ENCODE results near the gene PAIP2. TPM values are rescaled to one million over a fixed set of nuclear protein-coding genes. Genes with fewer than 3 reads are reported as not detected.
"Not testable (repeated sequence)": the region's sequence is repeated elsewhere in the genome, so short reads cannot be mapped to it uniquely, and the experiment has no call there.

Gene PAIP2
- total and polyA plus RNA-seq, 11 donors = 93.2 to 154 (median 132) TPM

DNA sequence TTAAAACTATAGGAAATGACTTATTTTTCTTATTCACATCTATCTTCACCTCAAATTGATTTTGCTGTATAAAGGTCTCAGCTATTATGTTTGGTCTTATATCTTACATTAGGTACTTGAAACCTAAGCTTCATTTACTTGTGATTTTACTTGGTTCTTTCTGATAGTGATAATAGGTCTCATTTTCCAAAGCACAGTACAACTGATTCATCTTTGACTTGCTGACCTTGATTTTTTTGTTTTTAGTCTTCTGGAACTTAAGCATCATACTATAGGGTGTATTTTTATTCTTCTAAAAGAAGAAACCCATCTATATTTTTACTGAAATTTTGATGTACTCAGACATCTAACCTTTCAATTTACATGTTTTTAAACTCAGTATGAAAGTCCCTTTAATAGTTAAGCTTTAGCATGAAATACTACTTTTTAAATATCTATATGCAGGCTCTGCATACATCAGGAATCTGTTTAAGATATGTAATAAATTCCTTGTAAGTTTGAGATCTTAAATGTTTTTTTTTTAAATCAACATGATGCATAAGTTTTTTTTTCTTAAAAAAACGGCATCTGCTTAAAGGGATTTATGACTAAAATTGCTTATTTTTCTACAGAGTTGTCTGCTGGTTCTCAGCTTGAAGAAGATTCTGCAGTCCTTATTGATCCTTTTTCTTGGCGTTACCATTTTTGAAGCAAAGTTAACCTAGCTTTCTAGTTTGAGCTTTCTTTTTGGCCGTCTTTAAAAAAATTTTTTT is 34.9 kb upstream of the PAIP2 start:
- Histone ChIP-seq H3K4me1 (peaks cover 12 to 100% (median 95%) of the 10 kb centered on the region in 12 donors), H3K36me3 (peaks cover 0 to 8% (median 0%) of the 10 kb centered on the region in 9 donors), H3K27ac (no peak overlapping the region), H3K27me3 (no peaks in the 10 kb centered on the region), H3K9me3 (no peaks in the 10 kb centered on the region), H3K4me3 (no peak overlapping the region)
- intact Hi-C loops (cut with DNase I) = loop anchor here in 1 of 10 donors (5.0 kb wide), 1 partner anchor 35 kb away; the partner anchor contains the start of gene PAIP2
- 64 to 73% (median 70%) methylated on average over 3 of the region's 3 CpGs for WGBS, 4 donors
- ATAC-seq (no peak), DNase-seq (no peak)
- TF ChIP-seq, protein P1, sequence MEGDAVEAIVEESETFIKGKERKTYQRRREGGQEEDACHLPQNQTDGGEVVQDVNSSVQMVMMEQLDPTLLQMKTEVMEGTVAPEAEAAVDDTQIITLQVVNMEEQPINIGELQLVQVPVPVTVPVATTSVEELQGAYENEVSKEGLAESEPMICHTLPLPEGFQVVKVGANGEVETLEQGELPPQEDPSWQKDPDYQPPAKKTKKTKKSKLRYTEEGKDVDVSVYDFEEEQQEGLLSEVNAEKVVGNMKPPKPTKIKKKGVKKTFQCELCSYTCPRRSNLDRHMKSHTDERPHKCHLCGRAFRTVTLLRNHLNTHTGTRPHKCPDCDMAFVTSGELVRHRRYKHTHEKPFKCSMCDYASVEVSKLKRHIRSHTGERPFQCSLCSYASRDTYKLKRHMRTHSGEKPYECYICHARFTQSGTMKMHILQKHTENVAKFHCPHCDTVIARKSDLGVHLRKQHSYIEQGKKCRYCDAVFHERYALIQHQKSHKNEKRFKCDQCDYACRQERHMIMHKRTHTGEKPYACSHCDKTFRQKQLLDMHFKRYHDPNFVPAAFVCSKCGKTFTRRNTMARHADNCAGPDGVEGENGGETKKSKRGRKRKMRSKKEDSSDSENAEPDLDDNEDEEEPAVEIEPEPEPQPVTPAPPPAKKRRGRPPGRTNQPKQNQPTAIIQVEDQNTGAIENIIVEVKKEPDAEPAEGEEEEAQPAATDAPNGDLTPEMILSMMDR (IDR thresholded peaks at IDR 0.05) = no peak
- TF ChIP-seq POLR2A (IDR thresholded peaks at IDR 0.05) = no peak

DNA sequence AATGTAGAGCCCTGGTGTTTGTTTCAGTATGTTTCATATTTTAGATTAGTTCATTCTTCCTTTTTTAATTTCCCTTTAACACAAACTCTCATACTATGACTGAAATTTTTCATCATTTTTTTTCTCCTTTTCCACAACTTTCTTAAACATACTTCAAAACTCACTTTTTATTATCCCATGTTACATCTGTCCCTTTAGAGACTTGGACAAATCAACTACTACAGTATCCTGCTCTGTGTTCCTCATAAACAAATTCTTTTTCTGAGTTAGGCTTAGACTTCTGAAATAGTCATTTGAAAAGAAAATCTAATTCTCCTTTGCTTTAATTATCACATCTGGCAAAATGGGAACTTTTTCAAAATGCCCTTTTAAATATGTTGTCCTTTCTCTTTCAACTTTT is 32.9 kb upstream of the PAIP2 start:
- Histone ChIP-seq H3K4me1 (peaks cover 12 to 100% (median 91%) of the 10 kb centered on the region in 12 donors), H3K4me3 (no peak overlapping the region), H3K27me3 (no peaks in the 10 kb centered on the region), H3K36me3 (peaks cover 0 to 11% (median 0%) of the 10 kb centered on the region in 9 donors), H3K27ac (no peak overlapping the region), H3K9me3 (no peaks in the 10 kb centered on the region)
- ATAC-seq (no peak), DNase-seq (no peak)
- intact Hi-C loops (cut with DNase I) = loop anchor here in 1 of 10 donors (5.0 kb wide), 1 partner anchor 34 kb away; the partner anchor contains the start of gene PAIP2
- no peak for TF ChIP-seq POLR2A (IDR thresholded peaks at IDR 0.05)
- TF ChIP-seq, protein P1 (IDR thresholded peaks at IDR 0.05) = no peak

DNA sequence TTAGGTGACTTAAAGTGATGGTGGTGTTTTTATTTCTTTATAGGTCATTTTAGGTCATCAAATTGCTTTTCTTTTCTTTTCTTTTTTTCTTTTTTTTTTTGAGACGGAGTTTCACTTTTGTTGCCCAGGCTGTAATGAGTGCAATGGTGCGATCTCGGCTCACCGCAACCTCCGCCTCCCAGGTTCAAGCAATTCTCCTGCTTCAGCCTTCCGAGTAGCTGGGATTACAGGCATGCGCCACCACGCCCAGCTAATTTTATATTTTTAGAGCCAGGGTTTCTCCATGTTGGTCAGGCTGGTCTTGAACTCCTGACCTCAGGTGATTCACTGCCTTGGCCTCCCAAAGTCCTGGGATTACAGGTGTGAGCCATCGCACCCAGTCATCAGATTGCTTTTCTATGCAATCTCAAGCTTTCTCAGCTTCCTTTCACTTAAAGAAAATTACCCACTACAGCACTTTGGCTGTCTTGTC is 30.9 kb upstream of the PAIP2 start:
- peaks cover 6 to 98% (median 87%) of the 10 kb centered on the region in 12 donors for H3K4me1 ChIP-seq
- H3K27ac ChIP-seq; intact Hi-C loops (cut with DNase I); H3K4me3 ChIP-seq; H3K27me3 ChIP-seq; DNase-seq; ATAC-seq; H3K9me3 ChIP-seq: not testable (repeated sequence)
- peaks cover 0 to 31% (median 8%) of the 10 kb centered on the region in 9 donors for H3K36me3 ChIP-seq
- 76 to 84% (median 82%) methylated on average over 9 of the region's 9 CpGs for WGBS, 4 donors

DNA sequence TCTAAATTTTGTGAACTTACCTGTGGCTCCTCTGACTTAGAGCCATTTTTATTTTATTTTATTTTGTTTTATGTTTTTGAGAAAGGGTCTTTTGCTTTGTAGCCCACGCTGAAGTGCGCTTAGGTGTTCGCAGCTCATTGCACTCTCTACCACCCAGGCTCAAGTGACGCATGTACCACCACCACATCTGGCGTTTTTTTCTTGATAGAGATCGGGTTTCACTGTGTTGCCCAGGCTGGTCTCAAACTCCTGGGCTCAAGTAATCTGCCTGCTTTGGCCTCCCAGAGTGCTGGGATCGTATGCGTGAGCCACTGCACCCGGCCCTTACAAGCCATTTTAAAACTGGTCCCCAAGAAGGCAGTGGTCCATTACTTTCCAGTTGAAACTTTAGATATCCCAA is 29.6 kb upstream of the PAIP2 start:
- no peak for TF ChIP-seq POLR2A (IDR thresholded peaks at IDR 0.05)
- TF ChIP-seq, protein P1 (IDR thresholded peaks at IDR 0.05) = no peak
- no peak for ATAC-seq

More for the DNA sequence above, 29.6 kb upstream of the PAIP2 start:
- no peak overlapping the region for H3K4me3 ChIP-seq
- no peak for DNase-seq
- no peaks in the 10 kb centered on the region for H3K27me3 ChIP-seq
- 81 to 85% (median 83%) methylated on average over 9 of the region's 9 CpGs for WGBS, 4 donors
- H3K27ac ChIP-seq = no peak overlapping the region
- peaks cover 0 to 44% (median 22%) of the 10 kb centered on the region in 9 donors for H3K36me3 ChIP-seq
- peaks cover 6 to 89% (median 80%) of the 10 kb centered on the region in 12 donors for H3K4me1 ChIP-seq
- intact Hi-C loops (cut with DNase I) = no loop called here
- no peaks in the 10 kb centered on the region for H3K9me3 ChIP-seq

All from heart left ventricle (tissue), 16 donors.